Fibroblast of villous mesenchyme (primary cell): ENCODE results near the gene RARB. TPM values are rescaled to one million over a fixed set of nuclear protein-coding genes. Genes with fewer than 3 reads are reported as not detected.
A peak's percentile ranks its signal among the peaks of the same experiment; 100 is the strongest.

Experiments used
- DNase-seq: peaks from one replicate; pipeline ENCODE4 v3.0.0-alpha.2; 2010; ENCODE audit warnings: low read depth
- H3K4me3 ChIP-seq: 2 replicates; pipeline ENCODE4 v1.5.1; 2011; ENCODE audit warnings: low read depth, mild to moderate bottlenecking, low read length
- total RNA-seq: library from RNA; depleted of rRNA; stranded (reverse); fragments of >200 nt; gene quantifications from 2 replicates; pipeline ENCODE4 v1.2.3, GENCODE V29; 2012
- TF ChIP-seq, protein P1 (sequence below): IDR thresholded peaks from 2 replicates; pipeline ENCODE4 v1.5.1; 2012; ENCODE audit warnings: low read depth, mild to moderate bottlenecking, low read length; ENCODE audit not compliant: insufficient read depth

The RARB gene
- total RNA-seq, 1 donor = 21.6 TPM

DNA sequence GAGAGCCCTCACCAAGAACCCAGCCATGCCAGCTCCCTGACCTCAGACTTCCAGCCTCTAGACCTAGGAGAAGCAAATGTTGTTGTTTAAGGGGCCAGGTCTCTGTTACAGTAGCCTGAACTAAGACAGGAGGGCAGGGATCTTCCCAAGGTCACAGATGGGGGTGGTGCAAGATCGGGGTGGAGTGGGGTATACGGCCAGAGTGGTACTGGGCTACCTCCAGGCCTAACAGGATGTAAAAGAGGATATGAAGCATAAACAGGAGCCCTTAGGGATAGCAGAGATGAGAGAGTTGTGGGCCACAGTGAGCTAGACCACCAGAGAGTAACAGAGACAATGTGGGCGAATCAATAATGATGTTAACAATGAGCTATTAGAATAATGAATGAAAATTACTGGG lies 153.8 kb downstream of the RARB start:
- no peak overlapping the region for H3K4me3 ChIP-seq
- TF ChIP-seq, protein P1, sequence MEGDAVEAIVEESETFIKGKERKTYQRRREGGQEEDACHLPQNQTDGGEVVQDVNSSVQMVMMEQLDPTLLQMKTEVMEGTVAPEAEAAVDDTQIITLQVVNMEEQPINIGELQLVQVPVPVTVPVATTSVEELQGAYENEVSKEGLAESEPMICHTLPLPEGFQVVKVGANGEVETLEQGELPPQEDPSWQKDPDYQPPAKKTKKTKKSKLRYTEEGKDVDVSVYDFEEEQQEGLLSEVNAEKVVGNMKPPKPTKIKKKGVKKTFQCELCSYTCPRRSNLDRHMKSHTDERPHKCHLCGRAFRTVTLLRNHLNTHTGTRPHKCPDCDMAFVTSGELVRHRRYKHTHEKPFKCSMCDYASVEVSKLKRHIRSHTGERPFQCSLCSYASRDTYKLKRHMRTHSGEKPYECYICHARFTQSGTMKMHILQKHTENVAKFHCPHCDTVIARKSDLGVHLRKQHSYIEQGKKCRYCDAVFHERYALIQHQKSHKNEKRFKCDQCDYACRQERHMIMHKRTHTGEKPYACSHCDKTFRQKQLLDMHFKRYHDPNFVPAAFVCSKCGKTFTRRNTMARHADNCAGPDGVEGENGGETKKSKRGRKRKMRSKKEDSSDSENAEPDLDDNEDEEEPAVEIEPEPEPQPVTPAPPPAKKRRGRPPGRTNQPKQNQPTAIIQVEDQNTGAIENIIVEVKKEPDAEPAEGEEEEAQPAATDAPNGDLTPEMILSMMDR = no peak
- no peak for DNase-seq

DNA sequence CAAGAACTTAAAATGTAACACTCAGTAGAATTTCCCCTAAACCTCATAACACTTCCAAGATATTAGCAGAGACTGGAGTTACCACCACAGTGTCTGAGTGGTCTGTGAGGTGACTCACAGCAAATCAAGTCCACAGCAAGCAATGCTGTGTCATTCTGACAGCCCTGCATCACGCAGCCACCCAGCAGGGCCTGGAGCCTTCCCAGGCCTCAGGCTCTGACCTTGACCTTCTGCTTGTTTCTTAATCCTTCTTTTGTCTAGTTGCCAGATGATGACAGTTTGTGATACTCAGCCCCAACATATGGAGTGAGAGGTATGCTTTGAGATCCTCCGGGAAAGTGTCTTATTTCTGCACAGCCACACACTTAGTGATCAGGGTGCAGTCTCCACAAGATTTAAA lies 154.2 kb downstream of the RARB start:
- TF ChIP-seq, protein P1 = no peak
- DNase-seq = peak; percentile 73

GRCh38 chr3:25583343-25583742 lies 155.3 kb downstream of the RARB start:
- H3K4me3 ChIP-seq = no peak overlapping the region
- TF ChIP-seq, protein P1 = no peak
- DNase-seq = no peak

More for the DNA sequence above, 154.2 kb downstream of the RARB start:
- H3K4me3 ChIP-seq = no peak overlapping the region

- no peak overlapping the region for H3K4me3 ChIP-seq
- no peak for DNase-seq
- TF ChIP-seq, protein P1 = no peak
Observed at GRCh38 chr3:25584011-25584789, 156.1 kb downstream of the RARB start.

DNA sequence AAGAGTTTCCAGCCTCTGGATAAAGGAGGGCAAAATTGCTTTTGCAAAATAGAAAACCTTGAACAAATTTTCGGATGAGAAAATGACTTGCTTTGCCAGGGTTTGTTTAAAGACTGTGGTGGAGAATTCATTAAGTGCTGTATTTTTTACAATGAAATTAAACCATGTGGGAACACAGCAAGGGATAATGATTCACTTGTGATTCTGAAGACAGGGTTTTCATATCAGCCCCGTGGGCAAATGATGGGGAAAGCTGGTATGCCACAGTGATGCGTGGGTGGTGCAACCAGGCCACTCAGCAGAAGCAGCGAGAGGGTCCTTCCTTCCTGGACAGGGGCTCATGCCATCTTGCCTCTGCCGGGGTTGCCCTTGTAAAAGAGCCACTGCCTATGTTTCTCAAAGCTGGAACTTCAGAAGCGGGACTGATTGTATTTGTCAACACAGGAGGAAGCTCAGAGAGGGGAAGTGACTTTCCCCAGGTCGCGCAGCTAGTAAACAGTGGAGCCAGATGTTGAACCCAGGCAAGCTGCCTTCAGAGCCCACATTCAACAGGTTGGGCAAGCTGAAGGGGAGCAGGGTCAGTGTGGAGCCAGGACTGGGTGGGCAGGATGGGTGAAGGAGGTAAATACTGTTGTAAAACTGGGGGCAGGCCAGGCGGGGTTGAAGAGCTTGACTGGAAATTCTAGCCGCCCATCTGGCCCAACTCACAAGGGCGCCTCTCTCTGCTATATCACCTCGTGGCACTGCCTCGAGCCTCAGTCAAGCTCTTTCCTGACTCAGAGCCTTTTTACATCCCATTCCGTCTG lies 157.5 kb downstream of the RARB start:
- H3K4me3 ChIP-seq = no peak overlapping the region
- TF ChIP-seq, protein P1 = no peak
- DNase-seq = no peak

DNA sequence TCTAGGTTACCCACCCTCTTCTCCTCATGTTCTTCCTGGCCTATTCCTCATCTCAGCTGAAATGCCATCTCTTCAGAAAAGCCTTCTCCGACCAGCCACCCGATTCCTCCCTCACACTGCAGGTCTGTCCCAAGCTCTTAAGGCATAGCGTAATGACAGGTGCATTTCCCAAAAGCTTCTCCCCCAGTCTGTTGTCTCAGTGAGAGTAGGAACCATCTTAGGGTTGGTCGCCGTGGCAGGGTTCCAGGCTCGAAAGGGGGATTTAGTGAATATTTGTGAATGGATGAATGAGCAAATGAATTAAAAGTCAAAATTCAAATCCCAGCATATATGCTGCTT lies 158.1 kb downstream of the RARB start:
- no peak for DNase-seq
- TF ChIP-seq, protein P1 = no peak
- no peak overlapping the region for H3K4me3 ChIP-seq

GRCh38 chr3:25586553-25586952 lies 158.5 kb downstream of the RARB start:
- TF ChIP-seq, protein P1 = no peak
- H3K4me3 ChIP-seq = no peak overlapping the region
- no peak for DNase-seq
